TTC549 (cell line): ENCODE measurements around the gene KBTBD13.
"Not testable (repeated sequence)": the region's sequence is repeated elsewhere in the genome, so short reads cannot be mapped to it uniquely, and the experiment has no call there.

Experiments used
- FAIRE-seq: peaks from 2 replicates; lab custom pipeline; 2012; peaks lifted over from hg19 to GRCh38; lab: Jason Lieb, UNC

Gene KBTBD13

DNA sequence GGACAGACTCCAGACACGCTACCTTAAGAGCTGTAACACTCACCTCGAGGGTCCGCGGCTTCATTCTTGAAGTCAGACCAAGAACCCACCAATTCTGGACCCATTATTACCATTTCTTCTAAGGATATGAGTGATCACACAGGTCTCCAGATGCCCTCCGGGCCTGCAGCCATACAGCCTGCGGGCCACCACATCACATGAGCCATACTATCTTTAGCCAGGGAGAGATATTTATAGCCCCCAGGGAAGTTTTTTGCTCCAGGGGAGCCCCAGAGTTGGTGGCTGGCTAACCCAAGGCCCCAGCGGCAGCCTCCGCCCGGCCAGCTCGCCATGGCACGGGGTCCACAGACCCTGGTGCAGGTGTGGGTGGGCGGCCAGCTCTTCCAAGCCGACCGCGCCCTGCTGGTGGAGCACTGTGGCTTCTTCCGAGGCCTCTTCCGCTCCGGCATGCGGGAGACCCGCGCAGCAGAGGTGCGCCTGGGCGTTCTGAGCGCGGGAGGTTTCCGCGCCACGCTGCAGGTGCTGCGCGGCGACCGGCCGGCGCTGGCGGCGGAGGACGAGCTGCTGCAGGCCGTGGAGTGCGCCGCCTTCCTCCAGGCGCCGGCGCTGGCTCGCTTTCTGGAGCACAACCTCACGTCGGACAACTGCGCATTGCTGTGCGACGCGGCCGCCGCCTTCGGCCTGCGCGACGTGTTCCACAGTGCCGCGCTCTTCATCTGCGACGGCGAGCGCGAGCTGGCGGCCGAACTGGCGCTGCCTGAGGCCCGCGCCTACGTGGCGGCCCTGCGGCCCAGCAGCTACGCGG lies at the start of gene KBTBD13:
Gene KBTBD13 (plus strand): TSS at position 261 of the 805 bp plus-strand sequence. CDS start 70 bp downstream, at position 331.
- FAIRE-seq = no peak

DNA sequence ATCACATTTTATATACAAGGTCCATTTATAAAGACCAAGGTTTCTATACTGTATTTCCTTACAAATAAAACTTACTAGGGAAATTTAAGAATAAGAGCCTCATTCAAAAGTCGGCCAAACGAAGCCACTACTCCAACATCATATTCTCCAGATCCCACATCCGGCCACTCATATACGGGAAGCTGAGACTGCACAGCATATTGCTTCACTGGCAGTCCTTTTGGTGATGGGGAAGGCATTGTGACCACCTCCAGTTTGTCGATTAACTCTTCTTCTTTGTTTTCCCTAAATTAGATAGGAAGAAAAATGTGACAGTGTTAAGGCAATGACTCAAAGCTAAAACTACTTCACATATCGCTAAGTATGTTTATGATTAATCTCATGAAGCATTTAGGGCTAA lies 49.8 kb upstream of the KBTBD13 start:
- no peak for FAIRE-seq

DNA sequence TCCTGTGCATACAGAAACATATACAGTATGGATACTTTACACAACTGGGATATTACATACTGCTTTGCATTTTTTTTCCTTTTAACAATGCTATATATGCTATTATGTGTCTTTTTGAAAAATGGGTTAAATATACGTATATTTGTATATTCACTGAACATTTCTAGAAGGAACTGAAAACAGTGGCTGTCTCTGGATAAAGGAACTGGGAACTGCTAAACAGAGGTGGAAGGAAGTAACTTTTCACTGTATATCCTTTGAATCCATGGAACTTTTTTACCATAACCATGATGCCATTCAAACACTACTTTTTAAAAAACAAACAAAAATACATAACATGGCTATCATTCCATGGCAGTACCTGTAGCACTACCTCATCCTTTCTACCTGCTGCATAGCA lies 49.0 kb upstream of the KBTBD13 start:
- no peak for FAIRE-seq

DNA sequence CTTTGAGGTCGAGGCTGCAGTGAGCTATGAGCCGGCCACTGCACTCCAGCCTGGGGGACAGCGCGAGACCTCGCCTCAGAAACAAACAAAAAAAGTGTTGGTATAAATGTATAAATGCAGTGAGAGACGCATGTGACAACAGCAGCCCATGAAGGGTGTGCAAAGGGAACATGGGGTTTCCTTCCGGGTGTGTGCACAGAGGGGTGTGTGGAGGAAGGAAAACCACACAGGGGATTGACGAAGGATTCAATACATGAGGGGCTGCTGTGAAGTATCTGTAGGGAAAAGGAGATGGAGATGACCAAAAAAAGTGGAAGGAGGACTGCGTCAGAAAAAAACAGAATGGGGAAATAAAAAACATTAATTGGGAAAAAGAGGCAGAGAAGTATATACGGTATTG lies 48.2 kb upstream of the KBTBD13 start:
- FAIRE-seq = no peak

DNA sequence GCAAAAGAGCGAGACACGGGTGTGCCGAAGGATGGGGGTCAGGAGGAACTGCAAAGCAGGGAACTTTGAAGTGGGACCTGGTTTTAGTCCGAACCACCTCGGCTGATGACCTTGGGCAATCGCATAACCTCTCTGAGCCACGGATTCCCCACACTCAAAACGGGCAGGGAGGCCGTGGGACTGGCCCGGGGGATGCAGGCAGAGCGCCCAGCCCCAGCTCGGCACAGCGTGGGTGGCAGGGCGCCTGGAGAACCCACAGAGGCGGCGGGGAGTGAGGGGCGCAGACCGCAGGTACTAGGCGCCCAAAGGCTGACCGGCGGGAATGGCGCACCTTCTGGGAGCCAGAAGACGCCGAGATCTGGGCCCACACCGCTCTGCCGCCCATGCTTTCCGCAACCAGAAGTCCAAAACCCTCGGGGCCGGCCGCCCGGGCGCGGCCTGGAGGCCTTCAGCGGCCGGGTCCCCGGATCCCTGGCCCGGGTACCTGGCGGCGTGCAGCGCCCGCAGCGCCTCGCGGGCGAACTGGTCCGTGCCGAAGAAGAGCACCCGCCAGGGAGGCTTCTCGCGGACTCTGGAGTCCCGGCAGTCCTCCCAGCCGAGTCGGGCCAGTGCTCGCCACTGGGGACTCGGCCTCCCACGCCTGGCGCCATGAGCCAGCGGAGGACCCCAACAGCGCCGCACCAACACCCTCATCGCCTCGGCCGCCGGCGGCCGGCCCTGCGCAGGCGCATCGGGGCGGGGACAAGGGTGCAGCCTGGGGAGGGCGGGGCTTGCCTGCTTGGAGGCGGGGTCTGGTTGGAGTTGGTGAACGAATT lies 47.4 kb upstream of the KBTBD13 start, which contains the start of gene MTFMT:
Gene MTFMT (minus strand): TSS at position 719 of the 815 bp plus-strand sequence. CDS start 26 bp downstream, at position 693.
- no peak for FAIRE-seq

DNA sequence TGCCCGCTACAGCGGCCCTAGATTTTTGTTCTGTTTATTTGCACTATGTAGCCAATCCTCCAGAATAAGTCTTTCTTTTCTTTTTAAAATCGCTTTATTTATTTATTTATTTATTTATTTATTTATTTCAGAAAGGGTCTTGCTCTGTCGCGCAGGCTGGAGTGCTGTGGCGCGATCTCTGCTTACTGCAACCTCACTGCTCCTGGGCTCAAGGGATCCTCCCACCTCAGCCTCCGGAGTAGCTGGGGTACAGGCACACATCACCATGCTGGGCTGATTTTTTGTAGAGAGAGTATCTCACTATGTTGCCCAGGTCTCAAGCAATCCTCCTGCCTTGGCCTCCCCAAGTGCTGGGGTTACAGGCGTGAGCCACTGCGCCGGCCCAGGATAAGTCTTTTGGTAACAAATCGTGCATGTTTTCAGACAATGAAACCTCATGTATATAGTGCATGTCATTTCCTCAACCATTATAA lies 46.8 kb upstream of the KBTBD13 start:
- FAIRE-seq = no peak

DNA sequence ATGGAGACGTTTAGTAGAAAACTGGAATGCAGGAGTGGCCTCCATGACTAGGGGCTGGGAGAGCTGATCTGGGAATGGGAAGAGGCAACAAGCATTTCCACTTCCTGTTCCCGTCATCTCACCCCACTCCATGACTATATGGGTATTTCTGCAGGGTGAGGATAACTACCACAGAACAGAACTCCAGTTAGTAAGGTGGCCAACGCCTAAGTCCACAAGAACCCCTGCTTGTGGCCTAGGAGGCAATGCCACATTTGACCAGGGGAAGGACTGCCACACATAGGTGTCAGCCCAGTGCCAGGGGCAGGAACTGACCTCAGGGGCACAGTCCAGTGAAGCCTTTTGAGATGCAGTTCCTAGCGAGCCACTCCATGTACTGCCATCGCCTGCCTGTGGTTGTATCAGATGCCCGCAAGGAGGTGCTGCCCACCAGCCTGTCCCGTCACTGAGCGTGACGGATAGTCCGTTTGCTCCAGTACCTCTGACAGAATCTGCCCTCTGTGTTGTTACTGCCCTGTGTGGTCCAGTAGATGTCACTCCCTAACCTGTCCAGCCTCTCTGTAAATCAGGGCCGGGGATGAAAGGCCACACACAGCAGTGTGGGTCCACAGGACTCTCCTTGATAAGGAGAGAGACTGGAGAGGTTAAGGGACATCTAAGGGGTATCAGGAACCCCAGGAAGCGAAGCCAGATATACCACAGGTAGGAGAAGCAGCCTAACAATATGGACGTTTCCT lies 43.6 kb upstream of the KBTBD13 start:
- FAIRE-seq = no peak

DNA sequence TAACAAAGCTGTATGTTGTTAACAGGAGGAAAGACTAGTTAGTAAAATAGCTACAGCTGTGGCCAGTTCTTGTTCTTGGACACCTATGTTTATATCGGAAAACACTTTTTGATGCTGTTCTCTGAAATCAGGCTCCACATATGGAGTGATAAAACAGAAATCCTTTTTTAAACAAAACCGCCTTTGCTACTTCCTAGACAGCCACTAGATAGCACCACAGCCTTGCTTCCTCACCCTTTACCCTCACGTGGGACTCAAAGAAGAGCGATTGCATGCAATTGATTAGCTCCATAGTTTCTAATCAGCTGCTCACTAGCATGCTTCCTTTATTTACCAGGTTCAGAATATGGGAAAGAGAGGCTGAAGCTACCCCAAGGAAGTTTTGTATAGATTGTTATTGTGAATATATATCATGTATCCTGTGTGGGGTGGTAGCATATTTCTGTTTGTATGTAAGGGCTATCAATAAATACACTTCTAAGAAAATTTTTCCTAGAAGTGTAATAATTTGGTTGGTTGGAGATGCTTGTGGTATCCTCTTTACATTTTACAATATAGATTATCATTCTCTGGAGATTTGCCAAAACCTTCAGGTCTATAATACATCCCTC lies 42.8 kb upstream of the KBTBD13 start:
- FAIRE-seq = no peak

DNA sequence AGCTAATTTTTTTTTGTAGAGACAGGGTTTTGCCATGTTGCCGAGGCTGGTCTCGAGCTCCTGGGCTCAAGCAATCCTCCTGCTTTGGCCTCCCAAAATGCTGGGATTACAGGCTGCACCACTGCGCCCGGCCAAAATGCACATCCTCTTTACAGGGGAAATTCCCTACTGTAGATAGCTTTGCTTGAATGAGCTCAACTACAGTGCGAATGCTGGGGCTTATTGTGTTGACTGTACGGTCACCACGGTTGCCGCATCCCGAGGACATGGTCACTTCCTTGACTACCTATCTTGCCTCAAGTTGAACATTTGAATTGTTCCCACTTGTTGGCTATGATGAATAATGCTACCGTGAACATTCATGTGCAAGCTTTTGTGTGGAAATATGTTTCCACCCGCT lies 41.8 kb upstream of the KBTBD13 start:
- FAIRE-seq = no peak

DNA sequence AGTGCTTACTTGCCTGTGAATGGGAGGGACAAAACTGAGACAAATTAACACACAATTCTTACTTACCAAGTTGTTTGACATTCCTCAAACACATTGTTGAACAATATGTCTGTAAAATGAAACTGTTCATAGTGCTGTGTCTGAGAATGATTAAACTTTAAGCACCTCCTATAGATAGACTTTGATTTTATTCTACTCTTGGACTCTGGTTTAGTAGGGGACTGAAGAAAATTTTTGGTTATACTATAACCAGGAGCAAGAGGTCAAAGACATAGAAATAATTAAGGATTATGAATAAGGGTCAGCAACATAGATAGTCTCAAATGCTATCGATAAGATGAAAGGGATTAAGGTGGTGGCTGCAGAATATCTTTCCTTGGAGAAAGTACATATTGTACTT lies 39.2 kb upstream of the KBTBD13 start:
- no peak for FAIRE-seq

DNA sequence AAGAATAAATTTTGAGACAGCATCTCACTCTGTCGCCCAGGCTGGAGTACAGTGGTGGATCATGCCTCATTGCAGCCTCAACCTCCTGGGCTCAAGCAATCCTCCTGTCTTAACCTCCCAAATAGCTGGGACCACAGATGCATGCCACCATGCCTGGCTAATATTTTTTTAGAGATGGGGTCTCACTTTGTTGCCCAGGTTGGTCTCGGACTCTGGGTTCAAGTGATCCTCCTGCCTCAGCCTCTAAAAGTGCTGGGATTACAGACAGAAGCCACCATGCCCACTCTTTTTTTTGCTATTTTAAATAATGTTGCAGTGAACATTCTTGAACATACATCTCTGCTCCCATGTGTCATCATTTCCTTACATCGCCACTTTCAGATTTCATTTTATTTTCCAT lies 38.1 kb upstream of the KBTBD13 start:
- FAIRE-seq = no peak

DNA sequence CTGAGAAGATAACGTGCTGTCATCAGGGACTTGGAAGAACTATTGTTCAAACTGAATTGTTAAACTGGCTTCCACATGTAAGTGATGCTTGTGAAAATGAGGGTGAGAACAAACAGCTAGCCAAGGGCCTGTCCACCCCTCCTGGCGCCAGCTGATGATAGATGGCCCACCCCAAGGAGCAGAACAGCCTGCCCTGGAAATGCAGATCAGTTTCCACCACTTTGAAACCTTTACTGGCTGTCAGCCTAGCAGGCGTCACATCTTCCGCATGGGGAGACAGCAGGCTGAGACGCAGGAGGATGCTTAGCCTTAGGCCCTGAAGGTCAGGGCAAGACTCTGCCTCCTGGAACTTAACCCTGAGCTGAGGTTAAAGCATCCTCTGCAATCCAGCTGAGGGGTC lies 37.7 kb upstream of the KBTBD13 start:
- FAIRE-seq = no peak

DNA sequence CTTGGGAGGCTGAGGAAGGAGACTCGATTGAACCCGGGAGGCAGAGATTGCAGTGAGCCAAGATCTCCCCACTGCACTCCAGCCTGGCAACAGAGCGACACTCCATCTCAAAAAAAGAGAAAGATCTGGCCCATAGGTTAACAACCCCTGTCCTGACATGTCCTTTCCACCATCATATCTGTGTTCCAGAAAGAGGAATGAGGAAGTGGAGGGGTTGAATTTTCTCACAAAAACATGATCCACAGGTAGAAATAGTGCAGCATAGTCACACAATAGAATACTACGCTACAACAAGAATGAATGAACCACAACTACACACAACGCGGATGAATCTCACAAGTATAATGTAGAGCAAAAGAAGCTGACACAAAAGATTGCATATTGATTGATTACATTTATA lies 36.1 kb upstream of the KBTBD13 start:
- no peak for FAIRE-seq

DNA sequence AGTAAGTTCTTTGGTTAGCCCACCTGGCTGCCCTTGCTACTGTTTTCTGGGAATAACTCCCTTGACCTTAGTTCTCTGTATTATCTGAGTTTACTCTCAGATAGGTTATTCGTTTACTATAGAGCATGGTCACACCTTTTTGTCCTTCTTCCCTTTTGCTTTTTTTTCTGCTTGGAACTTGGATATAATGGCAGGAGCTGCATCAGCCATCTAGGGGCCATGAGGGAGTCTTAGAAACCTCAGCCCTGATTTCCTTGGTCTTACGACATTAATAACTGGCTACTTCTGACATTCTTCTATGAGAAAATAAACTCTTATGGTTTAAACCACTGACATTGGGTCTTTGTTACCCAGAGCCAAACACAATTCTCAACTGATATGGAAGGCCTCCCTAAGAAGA lies 34.8 kb upstream of the KBTBD13 start:
- FAIRE-seq = no peak

DNA sequence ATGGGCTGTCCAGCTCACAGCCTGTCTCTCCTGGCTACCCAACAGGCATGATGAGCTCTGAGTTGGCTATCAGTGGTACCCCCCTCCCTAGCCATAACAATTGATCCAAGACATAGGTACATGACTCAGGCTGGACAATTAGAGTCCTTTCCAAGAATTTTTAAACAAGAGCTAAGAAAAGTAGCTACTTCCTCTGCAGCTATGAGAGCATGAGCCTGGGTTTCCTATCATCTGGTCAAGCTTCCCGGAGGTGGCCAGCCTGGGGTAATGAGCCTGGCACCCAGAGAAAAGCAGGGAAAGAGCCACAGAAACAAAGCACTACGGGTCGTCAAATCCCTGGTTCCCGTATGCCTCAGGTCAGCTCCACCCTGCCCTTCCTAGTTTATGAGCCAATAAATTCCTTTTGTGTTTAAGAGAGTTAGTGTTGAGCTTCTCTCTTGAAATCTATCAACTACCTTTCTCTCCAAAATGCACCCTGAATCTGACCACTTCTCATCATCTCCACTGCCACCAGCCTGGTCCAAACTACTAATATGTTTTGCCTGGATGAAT lies 33.7 kb upstream of the KBTBD13 start:
- FAIRE-seq = no peak

DNA sequence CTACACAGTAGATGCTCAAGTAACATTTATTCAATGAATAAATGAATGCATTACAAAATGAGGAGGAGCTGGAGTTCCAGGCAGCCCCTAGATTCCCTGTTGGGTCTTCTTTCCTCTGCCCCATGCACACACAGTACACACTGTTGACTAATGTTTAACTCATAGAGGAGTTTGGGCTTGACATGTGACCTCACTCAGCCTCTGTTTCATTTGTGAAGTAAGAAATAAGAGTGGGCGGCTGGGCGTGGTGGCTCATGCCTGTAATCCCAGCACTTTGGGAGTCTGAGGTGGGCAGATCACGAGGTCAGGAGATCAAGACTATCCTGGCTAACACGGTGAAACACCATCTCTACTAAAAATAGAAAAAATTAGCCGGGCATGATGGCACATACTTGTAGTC lies 32.3 kb upstream of the KBTBD13 start:
- FAIRE-seq = not testable (repeated sequence)

DNA sequence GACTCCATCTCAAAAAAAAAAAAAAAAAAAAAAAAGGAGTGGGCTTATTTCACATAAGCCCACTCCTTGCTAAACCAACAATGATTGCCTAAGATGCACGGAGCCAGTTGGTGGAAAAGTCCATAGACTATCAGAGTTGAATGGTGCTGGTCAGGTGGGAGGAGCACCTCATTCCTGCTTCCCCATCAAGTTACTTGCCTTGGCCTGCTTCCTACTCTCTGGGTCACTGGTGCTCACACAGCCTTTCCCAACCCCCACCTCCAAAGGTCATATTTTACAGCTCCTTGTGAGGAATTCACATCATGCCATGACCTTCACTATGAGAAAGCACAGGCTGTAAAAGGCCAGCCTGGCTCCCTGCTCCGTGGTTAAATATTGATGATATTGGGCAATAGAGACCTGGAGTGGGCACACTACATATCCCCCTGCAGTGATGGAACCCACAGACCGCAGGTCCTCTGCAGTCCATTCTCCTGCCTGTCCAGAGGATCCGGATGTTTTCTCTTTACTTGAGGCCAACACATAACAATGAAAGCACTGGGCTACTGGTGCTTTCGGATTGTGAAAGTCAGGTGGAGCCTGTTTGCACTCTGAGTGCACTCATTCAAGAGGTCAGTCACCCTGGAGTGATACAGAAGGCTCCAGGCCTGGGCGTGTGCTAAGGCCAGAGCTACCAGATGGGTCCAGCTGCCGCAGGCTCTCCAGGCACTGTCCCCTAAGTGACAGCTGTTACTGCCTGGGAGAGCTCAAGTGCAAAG lies 31.6 kb upstream of the KBTBD13 start, which contains the start of gene SLC51B:
Gene SLC51B (plus strand): TSS at position 664 of the 758 bp plus-strand sequence. CDS start 4,618 bp downstream, outside the sequence.
- FAIRE-seq = no peak

DNA sequence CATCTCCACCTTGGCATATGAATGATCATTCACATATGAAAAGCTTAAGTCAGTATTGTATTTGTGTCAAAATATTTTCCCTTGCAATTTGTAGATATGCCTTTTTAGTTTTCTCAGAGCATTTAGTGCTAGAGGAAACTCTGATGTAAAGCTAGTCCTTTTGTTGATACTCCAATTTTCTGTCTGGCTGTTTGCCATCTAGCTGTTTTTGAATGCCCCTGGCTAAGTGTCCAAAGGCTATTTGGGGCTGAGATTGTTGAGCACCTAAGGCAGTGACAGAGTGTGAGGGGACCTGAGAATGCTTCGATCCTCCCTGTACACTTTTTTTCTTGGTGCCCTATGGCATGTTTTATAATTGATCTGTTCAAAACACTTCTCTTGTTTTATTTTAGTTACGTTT lies 28.3 kb upstream of the KBTBD13 start:
- FAIRE-seq = no peak

DNA sequence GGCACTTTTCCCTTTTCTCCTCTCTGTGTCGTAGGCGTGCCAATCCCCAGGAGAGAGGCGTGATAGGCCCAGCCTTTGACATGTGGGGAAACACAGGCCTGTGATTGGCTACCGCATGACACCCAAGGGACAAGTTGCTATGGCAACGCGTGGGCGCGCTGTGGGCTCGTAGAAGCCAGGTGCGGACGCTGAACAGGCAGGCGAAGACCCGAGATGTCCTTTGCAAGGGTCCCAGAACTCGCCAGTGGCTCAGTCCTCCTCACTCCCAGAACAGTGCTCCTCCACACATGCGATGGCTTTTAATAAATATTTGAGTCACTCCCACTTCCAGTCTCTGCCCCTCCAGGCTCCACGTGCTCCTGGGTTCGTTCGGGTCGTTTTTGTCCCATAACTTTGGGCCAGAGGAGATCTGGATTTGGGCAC lies 27.1 kb upstream of the KBTBD13 start:
- FAIRE-seq = no peak

DNA sequence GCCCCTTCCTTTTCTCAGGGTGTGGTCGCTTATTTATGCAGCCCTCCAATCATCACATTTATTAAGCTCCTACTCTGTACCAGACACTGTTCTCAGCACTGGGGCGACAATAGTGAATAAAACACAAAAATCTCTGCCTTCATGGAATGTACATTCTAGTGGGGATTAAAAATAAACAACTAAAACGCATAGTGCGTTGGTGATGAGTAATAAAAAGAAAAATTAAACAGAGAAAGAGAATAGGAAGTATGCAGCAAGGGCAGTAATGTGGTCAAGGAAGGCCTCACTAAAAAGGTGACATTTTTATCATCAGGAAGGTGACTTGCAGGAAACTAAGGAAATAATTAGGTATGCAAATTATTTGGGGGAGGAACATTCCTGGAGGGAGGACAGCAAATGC lies 26.3 kb upstream of the KBTBD13 start:
- FAIRE-seq = no peak

DNA sequence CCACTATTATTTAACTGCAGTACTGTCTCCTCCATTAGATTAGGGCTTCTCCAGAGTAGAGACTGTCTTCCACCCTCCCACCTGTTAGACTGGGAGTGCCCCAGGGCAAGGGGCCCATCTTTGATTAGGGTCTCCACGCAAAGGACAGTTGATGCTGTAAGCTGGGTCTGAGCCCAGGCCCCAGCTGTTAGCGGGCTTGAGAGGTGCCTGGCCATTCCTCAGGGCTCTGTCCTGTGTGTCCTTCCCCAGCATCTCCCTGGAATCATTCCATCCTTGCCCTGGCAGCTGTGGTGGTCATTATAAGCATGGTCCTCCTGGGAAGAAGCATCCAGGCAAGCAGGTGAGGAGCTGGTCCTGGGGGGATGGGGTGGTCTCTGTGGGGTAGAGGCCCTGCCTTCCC lies 25.3 kb upstream of the KBTBD13 start:
- FAIRE-seq = no peak
